ENCODE measurements around the gene TM9SF2. TPM values are rescaled to one million over a fixed set of nuclear protein-coding genes. Genes with fewer than 3 reads are reported as not detected.

The TM9SF2 gene
- total RNA-seq, 1 donor from 2014 or later, result 132 TPM

- DNase-seq, result no peak
These were observed 79.4 kb downstream of the TM9SF2 start for GRCh38 chr13:99580500-99581268.

GRCh38 chr13:99582511-99582910, 81.2 kb downstream of the TM9SF2 start:
- DNase-seq, result no peak

GRCh38 chr13:99585609-99586008, 84.3 kb downstream of the TM9SF2 start:
- DNase-seq, result no peak

GRCh38 chr13:99587021-99587420, 85.7 kb downstream of the TM9SF2 start:
- DNase-seq, result no peak

- DNase-seq, result no peak
These were observed 86.8 kb downstream of the TM9SF2 start for GRCh38 chr13:99587893-99588606.

GRCh38 chr13:99589575-99589974, 88.3 kb downstream of the TM9SF2 start:
- DNase-seq, result no peak

GRCh38 chr13:99590519-99591011, 89.3 kb downstream of the TM9SF2 start:
- peak; percentile 52 for DNase-seq

GRCh38 chr13:99596180-99596579, 94.9 kb downstream of the TM9SF2 start:
- DNase-seq, result no peak

- DNase-seq, result no peak
These were observed 99.0 kb downstream of the TM9SF2 start for GRCh38 chr13:99600318-99600717.

- DNase-seq, result no peak
These were observed 100.3 kb downstream of the TM9SF2 start for GRCh38 chr13:99601535-99601934.

GRCh38 chr13:99604636-99605035, 103.4 kb downstream of the TM9SF2 start:
- DNase-seq, result no peak

- no peak for DNase-seq
These were observed 104.4 kb downstream of the TM9SF2 start for GRCh38 chr13:99605420-99606323.

GRCh38 chr13:99606324-99607066, 105.2 kb downstream of the TM9SF2 start, which contains the start of gene CLYBL:
Gene CLYBL, plus strand, starts transcription at chr13:99606690.
- DNase-seq, result peak; percentile 93

GRCh38 chr13:99608345-99608744, 107.1 kb downstream of the TM9SF2 start:
- DNase-seq, result no peak

GRCh38 chr13:99610702-99611289, 109.5 kb downstream of the TM9SF2 start:
- no peak for DNase-seq

Small RNA genes lying within 50 kb of the gene (small RNA-seq; reads per million reads assigned to genes)
- 0.10 reads per million for gene AL139035.1 (ENCODE audit: low replicate concordance)

Other genes starting within 250 kb of the TM9SF2 start
- not detected for gene GPR18, start 243.1 kb upstream of the TM9SF2 start, total RNA-seq
- gene GPR183, start 194.1 kb upstream of the TM9SF2 start, total RNA-seq, result 7.9 TPM
- 11.3 TPM for gene CLYBL, start 105.2 kb downstream of the TM9SF2 start, total RNA-seq

All from tongue (tissue), 3 donors.